ENCODE data around the gene ADO. TPM values are rescaled to one million over a fixed set of nuclear protein-coding genes. Genes with fewer than 3 reads are reported as not detected.

The ADO gene
- total RNA-seq, 1 donor from 2014 or later = 29.0 TPM

DNA sequence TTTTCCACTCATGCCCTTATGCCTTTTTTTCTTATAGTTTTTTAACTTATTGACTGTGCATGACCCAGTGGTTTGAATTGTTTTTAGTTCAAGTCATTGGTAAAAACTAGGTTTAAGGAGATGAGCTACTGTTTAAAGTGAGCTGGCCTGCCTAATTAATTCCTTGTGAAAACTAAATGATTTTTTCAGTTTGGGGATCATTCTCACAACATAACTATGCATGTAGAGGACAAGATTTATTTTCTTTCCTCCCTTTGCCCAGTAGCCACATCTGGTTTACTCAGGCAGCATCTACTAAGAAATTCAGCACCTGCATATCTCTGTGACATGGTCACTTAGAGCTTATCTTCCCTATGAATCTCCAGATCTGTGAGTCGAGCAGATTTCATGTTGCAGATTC lies 1.7 kb downstream of the ADO start:
- H3K36me3 ChIP-seq (ENCODE audit: insufficient read depth, low read length) = peaks cover 2% of the 10 kb centered on the region
- peak overlapping the region; percentile 69 for H3K27ac Mint-ChIP-seq (ENCODE audit: unreplicated experiment)
- peaks cover 41% of the 10 kb centered on the region for H3K79me2 ChIP-seq (ENCODE audit: insufficient read depth, low read length)

DNA sequence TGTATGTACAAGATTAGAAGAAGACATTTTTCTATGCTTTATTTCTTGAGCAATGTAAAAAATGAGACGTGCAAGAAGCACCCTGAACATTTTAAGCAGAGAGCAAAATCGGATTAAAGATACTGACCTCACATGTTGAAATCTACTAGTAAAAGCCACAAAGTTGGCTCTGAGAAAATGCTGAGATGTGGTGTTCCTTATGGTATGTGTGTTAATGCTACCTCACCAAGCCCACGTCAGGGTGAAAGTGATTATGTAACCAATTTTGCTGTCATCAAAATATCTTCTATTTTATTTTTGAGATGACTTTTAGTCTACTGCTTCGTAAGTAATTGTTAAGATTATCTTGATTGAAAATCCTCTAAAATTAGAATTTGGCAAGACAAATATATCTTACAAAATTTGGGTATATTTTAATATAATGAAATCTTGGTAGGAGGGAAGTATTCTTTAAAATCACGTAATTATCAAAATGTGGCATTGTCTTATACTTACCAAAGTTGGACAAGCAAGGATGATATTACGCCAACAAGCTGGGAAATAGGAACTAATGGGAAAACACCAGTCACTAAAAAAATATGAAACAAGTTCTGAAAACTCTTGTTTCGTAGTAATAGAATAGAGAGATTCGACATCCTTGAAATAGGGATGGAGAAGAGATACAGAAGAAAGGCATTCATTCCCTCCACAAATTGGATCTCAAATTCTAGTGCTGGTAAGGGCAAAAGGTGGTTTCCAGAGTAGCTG lies 5.8 kb downstream of the ADO start:
- peaks cover 2% of the 10 kb centered on the region for H3K36me3 ChIP-seq (ENCODE audit: insufficient read depth, low read length)
- no peak for DNase-seq (ENCODE audit: low read depth)
- H3K9me3 ChIP-seq (ENCODE audit: insufficient read depth, low read depth, low read length) = no peaks in the 10 kb centered on the region
- Mint-ChIP-seq H3K27ac (ENCODE audit: unreplicated experiment) (no peak overlapping the region), H3K4me1 (ENCODE audit: low read depth, unreplicated experiment) (peaks cover 44% of the 10 kb centered on the region), H3K4me3 (ENCODE audit: unreplicated experiment) (peak overlapping the region; percentile 16), H3K9me3 (ENCODE audit: unreplicated experiment) (no peaks in the 10 kb centered on the region), H3K36me3 (ENCODE audit: low read depth, unreplicated experiment) (peaks cover 12% of the 10 kb centered on the region), H3K27me3 (ENCODE audit: low read depth, unreplicated experiment) (peaks cover 12% of the 10 kb centered on the region)
- no peak for TF ChIP-seq EZH2 (IDR thresholded peaks at IDR 0.05; ENCODE audit: insufficient read depth, low read length)
- TF ChIP-seq, protein P1, sequence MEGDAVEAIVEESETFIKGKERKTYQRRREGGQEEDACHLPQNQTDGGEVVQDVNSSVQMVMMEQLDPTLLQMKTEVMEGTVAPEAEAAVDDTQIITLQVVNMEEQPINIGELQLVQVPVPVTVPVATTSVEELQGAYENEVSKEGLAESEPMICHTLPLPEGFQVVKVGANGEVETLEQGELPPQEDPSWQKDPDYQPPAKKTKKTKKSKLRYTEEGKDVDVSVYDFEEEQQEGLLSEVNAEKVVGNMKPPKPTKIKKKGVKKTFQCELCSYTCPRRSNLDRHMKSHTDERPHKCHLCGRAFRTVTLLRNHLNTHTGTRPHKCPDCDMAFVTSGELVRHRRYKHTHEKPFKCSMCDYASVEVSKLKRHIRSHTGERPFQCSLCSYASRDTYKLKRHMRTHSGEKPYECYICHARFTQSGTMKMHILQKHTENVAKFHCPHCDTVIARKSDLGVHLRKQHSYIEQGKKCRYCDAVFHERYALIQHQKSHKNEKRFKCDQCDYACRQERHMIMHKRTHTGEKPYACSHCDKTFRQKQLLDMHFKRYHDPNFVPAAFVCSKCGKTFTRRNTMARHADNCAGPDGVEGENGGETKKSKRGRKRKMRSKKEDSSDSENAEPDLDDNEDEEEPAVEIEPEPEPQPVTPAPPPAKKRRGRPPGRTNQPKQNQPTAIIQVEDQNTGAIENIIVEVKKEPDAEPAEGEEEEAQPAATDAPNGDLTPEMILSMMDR (IDR thresholded peaks at IDR 0.05; ENCODE audit: insufficient read depth, low read depth, low read length) = no peak
- peaks cover 72% of the 10 kb centered on the region for H4K20me1 ChIP-seq (ENCODE audit: insufficient read depth, low read length)
- H2AFZ ChIP-seq (ENCODE audit: low read depth, low read length) = no peak overlapping the region
- H3K4me3 ChIP-seq (ENCODE audit: insufficient read depth, low read depth, low read length) = no peak overlapping the region
- H3K79me2 ChIP-seq (ENCODE audit: insufficient read depth, low read length) = peaks cover 35% of the 10 kb centered on the region
- FAIRE-seq = no peak
- no peak overlapping the region for H3K9ac ChIP-seq (ENCODE audit: low read length)
- peaks cover 19% of the 10 kb centered on the region for H3K4me1 ChIP-seq (ENCODE audit: insufficient read depth, low read length)
- no peak overlapping the region for H3K27ac ChIP-seq (ENCODE audit: low read depth, low read length)
- H3K27me3 ChIP-seq (ENCODE audit: insufficient read depth, low read length) = peaks cover 17% of the 10 kb centered on the region
- H3K4me2 ChIP-seq (ENCODE audit: low read length) = no peak overlapping the region

More for the DNA sequence above, 1.7 kb downstream of the ADO start:
- Mint-ChIP-seq H3K4me3 (ENCODE audit: unreplicated experiment) (peak overlapping the region; percentile 89), H3K27me3 (ENCODE audit: low read depth, unreplicated experiment) (no peaks in the 10 kb centered on the region), H3K36me3 (ENCODE audit: low read depth, unreplicated experiment) (no peaks in the 10 kb centered on the region), H3K9me3 (ENCODE audit: unreplicated experiment) (no peaks in the 10 kb centered on the region), H3K4me1 (ENCODE audit: low read depth, unreplicated experiment) (peaks cover 38% of the 10 kb centered on the region)
- H2AFZ ChIP-seq (ENCODE audit: low read depth, low read length) = no peak overlapping the region
- no peaks in the 10 kb centered on the region for H3K9me3 ChIP-seq (ENCODE audit: insufficient read depth, low read depth, low read length)
- FAIRE-seq (no peak), DNase-seq (ENCODE audit: low read depth) (peak; percentile 10)
- H3K4me1 ChIP-seq (ENCODE audit: insufficient read depth, low read length) = peaks cover 14% of the 10 kb centered on the region
- H3K9ac ChIP-seq (ENCODE audit: low read length) = peak overlapping the region; percentile 27
- no peaks in the 10 kb centered on the region for H3K27me3 ChIP-seq (ENCODE audit: insufficient read depth, low read length)
- peaks cover 53% of the 10 kb centered on the region for H4K20me1 ChIP-seq (ENCODE audit: insufficient read depth, low read length)
- peak overlapping the region; percentile 96 for H3K4me2 ChIP-seq (ENCODE audit: low read length)
- peak overlapping the region; percentile 91 for H3K4me3 ChIP-seq (ENCODE audit: insufficient read depth, low read depth, low read length)
- TF ChIP-seq, protein P1 (IDR thresholded peaks at IDR 0.05; ENCODE audit: insufficient read depth, low read depth, low read length) = no peak
- TF ChIP-seq EZH2 (IDR thresholded peaks at IDR 0.05; ENCODE audit: insufficient read depth, low read length) = no peak
- no peak overlapping the region for H3K27ac ChIP-seq (ENCODE audit: low read depth, low read length)

Measured in astrocyte (in vitro differentiated cells and primary cell).